SU-DHL-6 (cell line): ENCODE results near the gene TSHZ2.

ENCODE experiments used
- EZH2phosphoT487 ChIP-seq: fragments of 200-600 bp; sonication (generic), shearing (Covaris generic); conservative IDR thresholded peaks from 2 replicates; pipeline ENCODE4 v1.6.1; 2018; ENCODE audit warnings: mild to moderate bottlenecking, antibody characterized with exemption, low read length, moderate library complexity, mixed read lengths
- TF ChIP-seq, protein P1 (sequence below): fragments of 200-600 bp; sonication (generic); IDR thresholded peaks from one replicate; pipeline ENCODE4 v1.5.1; 2017; ENCODE audit warnings: antibody characterized with exemption, mild to moderate bottlenecking, low read length, moderate library complexity; ENCODE audit not compliant: insufficient read depth, poor library complexity, severe bottlenecking

DNA sequence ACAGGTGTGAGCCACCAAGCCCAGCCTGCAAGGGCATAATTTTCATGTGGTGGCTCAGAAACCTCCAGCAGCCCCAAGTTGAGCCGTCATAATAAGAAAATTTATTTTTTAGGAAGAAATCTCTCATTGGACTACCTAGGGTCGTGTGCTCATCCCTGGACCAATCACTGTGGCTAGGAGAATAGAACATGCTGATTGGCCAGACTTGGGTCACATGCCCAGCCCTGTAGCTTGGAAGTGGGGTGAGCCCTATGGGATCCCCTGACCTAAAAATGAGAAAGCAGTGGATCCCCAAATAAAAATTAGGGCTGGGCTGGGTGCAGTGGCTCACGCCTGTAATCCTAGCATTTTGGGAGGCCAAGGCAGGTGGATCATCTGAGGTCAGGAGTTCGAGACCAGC lies 466.2 kb downstream of the TSHZ2 start:
- TF ChIP-seq, protein P1, sequence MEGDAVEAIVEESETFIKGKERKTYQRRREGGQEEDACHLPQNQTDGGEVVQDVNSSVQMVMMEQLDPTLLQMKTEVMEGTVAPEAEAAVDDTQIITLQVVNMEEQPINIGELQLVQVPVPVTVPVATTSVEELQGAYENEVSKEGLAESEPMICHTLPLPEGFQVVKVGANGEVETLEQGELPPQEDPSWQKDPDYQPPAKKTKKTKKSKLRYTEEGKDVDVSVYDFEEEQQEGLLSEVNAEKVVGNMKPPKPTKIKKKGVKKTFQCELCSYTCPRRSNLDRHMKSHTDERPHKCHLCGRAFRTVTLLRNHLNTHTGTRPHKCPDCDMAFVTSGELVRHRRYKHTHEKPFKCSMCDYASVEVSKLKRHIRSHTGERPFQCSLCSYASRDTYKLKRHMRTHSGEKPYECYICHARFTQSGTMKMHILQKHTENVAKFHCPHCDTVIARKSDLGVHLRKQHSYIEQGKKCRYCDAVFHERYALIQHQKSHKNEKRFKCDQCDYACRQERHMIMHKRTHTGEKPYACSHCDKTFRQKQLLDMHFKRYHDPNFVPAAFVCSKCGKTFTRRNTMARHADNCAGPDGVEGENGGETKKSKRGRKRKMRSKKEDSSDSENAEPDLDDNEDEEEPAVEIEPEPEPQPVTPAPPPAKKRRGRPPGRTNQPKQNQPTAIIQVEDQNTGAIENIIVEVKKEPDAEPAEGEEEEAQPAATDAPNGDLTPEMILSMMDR, result no peak
- no peak for TF ChIP-seq EZH2phosphoT487
